Measurements from ENCODE around the gene CYP2F1.
"Not testable (repeated sequence)": the region's sequence is repeated elsewhere in the genome, so short reads cannot be mapped to it uniquely, and the experiment has no call there.

The CYP2F1 gene

GRCh38 chr19:41127362-41127761 is 13.1 kb downstream of the CYP2F1 start:
- DNase-seq = not testable (repeated sequence)

GRCh38 chr19:41127801-41128300 is 13.6 kb downstream of the CYP2F1 start:
- DNase-seq = peak; percentile 36

- DNase-seq = no peak
Observed at GRCh38 chr19:41128692-41129091, 14.5 kb downstream of the CYP2F1 start.

- DNase-seq = no peak
Observed at GRCh38 chr19:41131186-41131585, 17.0 kb downstream of the CYP2F1 start.

- DNase-seq = no peak
Observed at GRCh38 chr19:41133260-41133659, 19.0 kb downstream of the CYP2F1 start.

GRCh38 chr19:41134616-41135015 is 20.4 kb downstream of the CYP2F1 start:
- DNase-seq = no peak

GRCh38 chr19:41135390-41136384 is 21.5 kb downstream of the CYP2F1 start:
- DNase-seq = not testable (repeated sequence)

- no peak for DNase-seq
Observed at GRCh38 chr19:41136636-41137455, 22.6 kb downstream of the CYP2F1 start.

GRCh38 chr19:41144403-41144802 is 30.2 kb downstream of the CYP2F1 start:
- peak; percentile 68 for DNase-seq

GRCh38 chr19:41149831-41150230 is 35.6 kb downstream of the CYP2F1 start:
- DNase-seq = no peak

- not testable (repeated sequence) for DNase-seq
Observed at GRCh38 chr19:41150986-41151385, 36.8 kb downstream of the CYP2F1 start.

- DNase-seq = no peak
Observed at GRCh38 chr19:41154060-41154459, 39.8 kb downstream of the CYP2F1 start.

GRCh38 chr19:41156207-41156606 is 42.0 kb downstream of the CYP2F1 start:
- no peak for DNase-seq

GRCh38 chr19:41159881-41160280 is 45.6 kb downstream of the CYP2F1 start:
- no peak for DNase-seq

- DNase-seq = no peak
Observed at GRCh38 chr19:41161903-41162302, 47.7 kb downstream of the CYP2F1 start.

- no peak for DNase-seq
Observed at GRCh38 chr19:41166944-41167804, 52.9 kb downstream of the CYP2F1 start.

GRCh38 chr19:41172297-41173164 is 58.3 kb downstream of the CYP2F1 start:
- DNase-seq = no peak

- no peak for DNase-seq
Observed at GRCh38 chr19:41174297-41174928, 60.2 kb downstream of the CYP2F1 start.

GRCh38 chr19:41175801-41176777 is 61.9 kb downstream of the CYP2F1 start:
- DNase-seq = no peak
